H1 (cell line): ENCODE data around the gene A3GALT2. TPM values are rescaled to one million over a fixed set of nuclear protein-coding genes. Genes with fewer than 3 reads are reported as not detected.
A peak's percentile ranks its signal among the peaks of the same experiment; 100 is the strongest.

ENCODE experiments used
- CTCF ChIA-PET: fragments of 300-600 bp; sonication (Branson Sonifier 250); formaldehyde crosslinking; loops from one replicate; lab custom pipeline; 2021; ENCODE audit not compliant: partially characterized antibody; lab: Charles Lee
- POLR2A ChIA-PET: fragments of 300-600 bp; sonication (Branson Sonifier 250); formaldehyde crosslinking; loops from one replicate; lab custom pipeline; 2021; ENCODE audit warnings: inconsistent platforms; ENCODE audit not compliant: partially characterized antibody; lab: Charles Lee
- DNase-seq, 2 experiments: peaks; one replicate each; pipeline versions ENCODE4 v3.0.0 to v3.0.0-alpha.2; 2010 to 2022; ENCODE audit warnings: low spot score in 2 of 2, low read depth in 1 of 2, mixed read lengths in 1 of 2
- FAIRE-seq: peaks from 2 replicates; lab custom pipeline; 2011; peaks lifted over from hg19 to GRCh38; lab: Jason Lieb, UNC
- H2AFZ ChIP-seq: 2 replicates; pipeline ENCODE4 v1.8.1; 2012; ENCODE audit warnings: low read length, inconsistent platforms
- H2AK5ac ChIP-seq: 2 replicates; pipeline ENCODE4 v1.6.1; 2013; ENCODE audit warnings: low read depth, low read length
- H2BK120ac ChIP-seq: replicated peaks from 2 replicates; pipeline ENCODE3; 2013; ENCODE audit warnings: low read depth, low read length, inconsistent platforms
- H2BK12ac ChIP-seq: 2 replicates; pipeline ENCODE4 v1.6.1; 2013; ENCODE audit warnings: low read depth, low read length
- H2BK15ac ChIP-seq: 2 replicates; pipeline ENCODE4 v1.6.1; 2013; ENCODE audit warnings: low read length
- H2BK20ac ChIP-seq: 2 replicates; pipeline ENCODE4 v1.6.1; 2013; ENCODE audit warnings: low read length
- H2BK5ac ChIP-seq: 2 replicates; pipeline ENCODE4 v1.6.1; 2013; ENCODE audit warnings: low read depth, low read length
- H3K14ac ChIP-seq: 2 replicates; pipeline ENCODE4 v1.6.1; 2013; ENCODE audit warnings: inconsistent platforms; ENCODE audit not compliant: insufficient read length
- H3K18ac ChIP-seq: 2 replicates; pipeline ENCODE4 v1.6.1; 2013; ENCODE audit warnings: low read length; ENCODE audit errors: extremely low read depth
- H3K23ac ChIP-seq: 2 replicates; pipeline ENCODE4 v1.6.1; 2013; ENCODE audit warnings: inconsistent platforms; ENCODE audit not compliant: insufficient read length
- H3K23me2 ChIP-seq: 2 replicates; pipeline ENCODE4 v1.6.1; 2013; ENCODE audit warnings: low read depth, low read length
- H3K27ac ChIP-seq: 2 replicates; pipeline ENCODE4 v1.6.1; 2011; ENCODE audit warnings: low read depth, low read length, inconsistent platforms
- H3K27me3 ChIP-seq, 4 experiments: replicated peaks in 1 of 4; 1 replicate in 1 of 4; 2 replicates in 3 of 4; pipeline versions ENCODE4 v1.6.1 to v1.8.1; 2011 to 2013; ENCODE audit warnings: low read length in 3 of 4, mild to moderate bottlenecking in 3 of 4, inconsistent platforms in 2 of 4, mixed read lengths in 2 of 4, moderate library complexity in 1 of 4; ENCODE audit not compliant: control insufficient read depth in 3 of 4, insufficient read depth in 3 of 4; ENCODE audit errors: extremely low read depth in 1 of 4
- H3K36me3 ChIP-seq, 4 experiments: 2 replicates each; pipeline versions ENCODE4 v1.6.1 to v1.8.1; 2011 to 2013; ENCODE audit warnings: mild to moderate bottlenecking in 4 of 4, low read length in 3 of 4, moderate library complexity in 2 of 4, control low read depth in 1 of 4, inconsistent platforms in 1 of 4; ENCODE audit not compliant: insufficient read depth in 4 of 4, control insufficient read depth in 2 of 4
- H3K4ac ChIP-seq: replicated peaks from 2 replicates; pipeline ENCODE3; 2013; ENCODE audit warnings: low read length, low read depth, mixed read lengths, inconsistent platforms; ENCODE audit not compliant: insufficient read length
- H3K4me1 ChIP-seq, 4 experiments: replicated peaks in 1 of 4; 1 replicate in 1 of 4; 2 replicates in 3 of 4; pipeline versions ENCODE4 v1.6.1 to v1.8.1; 2011 to 2013; ENCODE audit warnings: low read length in 3 of 4, inconsistent platforms in 2 of 4, mixed read lengths in 1 of 4; ENCODE audit not compliant: insufficient read depth in 4 of 4, control insufficient read depth in 3 of 4
- H3K4me2 ChIP-seq, 2 experiments: 2 replicates each; pipeline versions ENCODE4 v1.6.1 to v1.8.1; 2011 to 2013; ENCODE audit warnings: low read depth in 2 of 2, low read length in 2 of 2, control low read depth in 1 of 2, inconsistent platforms in 1 of 2, mild to moderate bottlenecking in 1 of 2; ENCODE audit not compliant: insufficient read depth in 1 of 2
- H3K4me3 ChIP-seq, 4 experiments: fragments of 200-600, 300-600 bp in 1 of 4; sonication (generic), shearing (Covaris generic), sonication (Bioruptor Twin) in 1 of 4; 2 replicates each; pipeline versions ENCODE4 v1.5.1 to v1.8.1; 2011 to 2016; ENCODE audit warnings: low read length in 4 of 4, low read depth in 3 of 4, control low read depth in 2 of 4, inconsistent platforms in 2 of 4, mild to moderate bottlenecking in 2 of 4, mixed read lengths in 1 of 4, moderate library complexity in 1 of 4; ENCODE audit not compliant: insufficient read depth in 2 of 4; ENCODE audit errors: extremely low read depth in 1 of 4
- H3K56ac ChIP-seq: replicated peaks from 2 replicates; pipeline ENCODE3; 2013; ENCODE audit warnings: low read depth, mild to moderate bottlenecking, mixed read lengths, low read length, inconsistent platforms; ENCODE audit not compliant: insufficient read length
- H3K79me1 ChIP-seq: 2 replicates; pipeline ENCODE4 v1.6.1; 2013; ENCODE audit warnings: low read depth, low read length, control low read depth
- H3K79me2 ChIP-seq, 2 experiments: 2 replicates each; pipeline versions ENCODE4 v1.6.1 to v1.8.1; 2012 to 2013; ENCODE audit warnings: low read length in 2 of 2, mild to moderate bottlenecking in 2 of 2, inconsistent platforms in 1 of 2; ENCODE audit not compliant: insufficient read depth in 2 of 2, control insufficient read depth in 1 of 2
- H3K9ac ChIP-seq, 4 experiments: replicated peaks in 1 of 4; 1 replicate in 1 of 4; 2 replicates in 3 of 4; pipeline versions ENCODE4 v1.6.1 to v1.8.1; 2011 to 2013; ENCODE audit warnings: low read depth in 3 of 4, low read length in 3 of 4, control low read depth in 2 of 4, mild to moderate bottlenecking in 2 of 4, moderate library complexity in 2 of 4, inconsistent platforms in 1 of 4; ENCODE audit errors: extremely low read depth in 1 of 4
- H3K9me3 ChIP-seq, 2 experiments: 2 replicates each; pipeline versions ENCODE4 v1.6.1 to v1.8.1; 2012 to 2013; ENCODE audit warnings: mild to moderate bottlenecking in 2 of 2, moderate library complexity in 2 of 2, control low read depth in 1 of 2, inconsistent platforms in 1 of 2, low read depth in 1 of 2, low read length in 1 of 2, mixed read lengths in 1 of 2; ENCODE audit not compliant: insufficient read depth in 2 of 2
- H4K20me1 ChIP-seq, 2 experiments: replicated peaks in 1 of 2; 2 replicates each; pipeline versions ENCODE3 to v1.8.1; 2011 to 2013; ENCODE audit warnings: inconsistent platforms in 2 of 2, low read length in 2 of 2, mild to moderate bottlenecking in 1 of 2; ENCODE audit not compliant: insufficient read depth in 2 of 2, control insufficient read depth in 1 of 2
- H4K5ac ChIP-seq: 2 replicates; pipeline ENCODE4 v1.6.1; 2013; ENCODE audit warnings: low read length, low read depth, mixed read lengths, inconsistent platforms; ENCODE audit not compliant: insufficient read length
- H4K8ac ChIP-seq: 2 replicates; pipeline ENCODE4 v1.8.0; 2013; ENCODE audit warnings: mild to moderate bottlenecking, moderate library complexity, low read length, inconsistent platforms; ENCODE audit not compliant: insufficient read depth; ENCODE audit errors: extremely low read depth
- H4K91ac ChIP-seq: replicated peaks from 2 replicates; pipeline ENCODE3; 2013; ENCODE audit warnings: low read length, mixed read lengths, inconsistent platforms; ENCODE audit not compliant: insufficient read length
- CBX8 ChIP-seq: fragments of 300-800, 300-1000 bp; sonication (generic); IDR thresholded peaks from 2 replicates; pipeline ENCODE4 v1.7.1; 2016; ENCODE audit warnings: low read depth, low read length, borderline replicate concordance
- JUND ChIP-seq: IDR thresholded peaks from 2 replicates; pipeline ENCODE4 v1.6.1; 2011; ENCODE audit warnings: mild to moderate bottlenecking, improper control_type of control experiment, low read length
- KDM1A ChIP-seq: fragments of 200-600, 300-600 bp; sonication (generic); IDR thresholded peaks from 2 replicates; pipeline ENCODE4 v1.7.1; 2016; ENCODE audit warnings: mild to moderate bottlenecking, low read length, borderline replicate concordance
- NRF1 ChIP-seq: IDR thresholded peaks from 2 replicates; pipeline ENCODE4 v1.6.1; 2011; ENCODE audit warnings: mild to moderate bottlenecking, low read depth, low read length, improper control_type of control experiment
- POU5F1 ChIP-seq: IDR thresholded peaks from 2 replicates; pipeline ENCODE4 v1.6.1; 2011; ENCODE audit warnings: low read depth, mild to moderate bottlenecking, low read length, moderate library complexity
- SAP30 ChIP-seq: fragments of 300-600 bp; sonication (generic); IDR thresholded peaks from 2 replicates; pipeline ENCODE4 v1.7.1; 2012; ENCODE audit warnings: low read length, moderate library complexity, mild to moderate bottlenecking, inconsistent platforms; ENCODE audit not compliant: insufficient read depth, insufficient replicate concordance
- YY1 ChIP-seq: IDR thresholded peaks from 2 replicates; pipeline ENCODE4 v1.6.1; 2011; ENCODE audit warnings: low read depth, mild to moderate bottlenecking, low read length
- WGBS, 2 experiments: shearing (Covaris generic) in 1 of 2; methylation state at CpG; one replicate each; pipeline versions ENCODE4 v1.1.6 to v1.1.7; 2013 to 2015; ENCODE audit warnings: low lambda C conversion rate in 2 of 2, mixed read lengths in 2 of 2, inconsistent platforms in 1 of 2, low coverage in 1 of 2, missing lambda C conversion rate in 1 of 2; ENCODE audit not compliant: insufficient replicate concordance in 2 of 2, insufficient coverage in 1 of 2, insufficient read length in 1 of 2; ENCODE audit errors: extremely low coverage in 1 of 2, missing lambda C conversion rate in 1 of 2; 5-methylcytosine and 5-hydroxymethylcytosine counted together
- polyA plus RNA-seq, 7 experiments: library from polyadenylated mRNA; depleted of rRNA in 3 of 7; stranded (reverse) in 5 of 7; unstranded in 2 of 7; fragments of >200 nt in 5 of 7; fragments of 200-250 nt in 2 of 7; gene quantifications; 1 replicate in 5 of 7; 2 replicates in 1 of 7; 4 replicates in 1 of 7; pipeline versions ENCODE4 v1.2.1 to v1.2.3, GENCODE V29; 2011 to 2013; ENCODE audit warnings: missing spikeins in 2 of 7, mixed read lengths in 2 of 7
- total RNA-seq: library from RNA; stranded (reverse); fragmentation: NEBNext Ultra II Directional; extraction: Animal tissue kit (Norgen Biotek cat#: 25700); gene quantifications from 2 replicates; pipeline ENCODE4 v1.2.1, GENCODE V29; 2021
- TF ChIP-seq, protein P1 (sequence below): IDR thresholded peaks from 2 replicates; pipeline ENCODE4 v1.6.1; 2011; ENCODE audit warnings: low read depth, mild to moderate bottlenecking, low read length; ENCODE audit not compliant: insufficient read depth
- TF ChIP-seq, protein P2 (sequence below): IDR thresholded peaks from 2 replicates; pipeline ENCODE4 v1.6.1; 2012; ENCODE audit warnings: low read length, inconsistent platforms

Gene A3GALT2
- total and polyA plus RNA-seq, 2 of the 8 experiments (the other 6 are each of a cell fraction or from before 2014, with no cell fraction given) = not detected

GRCh38 chr1:33368431-33368830 lies 47.5 kb upstream of the A3GALT2 start:
- no peaks in the 10 kb centered on the region; a peak in 2 of 7 replicates for H3K27me3 ChIP-seq
- H4K91ac ChIP-seq = no peak overlapping the region
- no peak overlapping the region for H4K5ac ChIP-seq
- FAIRE-seq = no peak
- no peak overlapping the region for H2AFZ ChIP-seq
- peak overlapping the region; percentile 10; the same call in 1 of the 2 replicates for H2BK5ac ChIP-seq
- H3K4me1 ChIP-seq = peaks cover 8 to 26% (median 13%) of the 10 kb centered on the region in 4 experiments
- no peak overlapping the region for H2BK12ac ChIP-seq
- H3K23ac ChIP-seq = no peak overlapping the region
- H2BK15ac ChIP-seq = no peak overlapping the region
- H3K56ac ChIP-seq = no peak overlapping the region
- H3K4me2 ChIP-seq = no peak overlapping the region
- WGBS, 2 experiments = 88% methylated on average over 12 of the region's 15 CpGs; no CpG with 5 or more reads in 1 of the 2 experiments
- H3K36me3 ChIP-seq = no peaks in the 10 kb centered on the region
- H4K8ac ChIP-seq = no peak overlapping the region; the same call in 1 of the 2 replicates
- TF ChIP-seq NRF1 = no peak
- no peak for TF ChIP-seq KDM1A
- TF ChIP-seq, protein P1, sequence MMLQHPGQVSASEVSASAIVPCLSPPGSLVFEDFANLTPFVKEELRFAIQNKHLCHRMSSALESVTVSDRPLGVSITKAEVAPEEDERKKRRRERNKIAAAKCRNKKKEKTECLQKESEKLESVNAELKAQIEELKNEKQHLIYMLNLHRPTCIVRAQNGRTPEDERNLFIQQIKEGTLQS = no peak
- TF ChIP-seq SAP30 = no peak
- no peak for TF ChIP-seq CBX8
- no peak for TF ChIP-seq POU5F1
- no peak for TF ChIP-seq YY1
- TF ChIP-seq JUND = no peak
- TF ChIP-seq, protein P2, sequence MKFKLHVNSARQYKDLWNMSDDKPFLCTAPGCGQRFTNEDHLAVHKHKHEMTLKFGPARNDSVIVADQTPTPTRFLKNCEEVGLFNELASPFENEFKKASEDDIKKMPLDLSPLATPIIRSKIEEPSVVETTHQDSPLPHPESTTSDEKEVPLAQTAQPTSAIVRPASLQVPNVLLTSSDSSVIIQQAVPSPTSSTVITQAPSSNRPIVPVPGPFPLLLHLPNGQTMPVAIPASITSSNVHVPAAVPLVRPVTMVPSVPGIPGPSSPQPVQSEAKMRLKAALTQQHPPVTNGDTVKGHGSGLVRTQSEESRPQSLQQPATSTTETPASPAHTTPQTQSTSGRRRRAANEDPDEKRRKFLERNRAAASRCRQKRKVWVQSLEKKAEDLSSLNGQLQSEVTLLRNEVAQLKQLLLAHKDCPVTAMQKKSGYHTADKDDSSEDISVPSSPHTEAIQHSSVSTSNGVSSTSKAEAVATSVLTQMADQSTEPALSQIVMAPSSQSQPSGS = no peak
- ChIA-PET POLR2A (no interaction called here), CTCF (interaction anchor here (0.6 to 10.1 kb wide), 30 partner anchors 8 to 276 kb away, joined by 3 to 180 read pairs (median 4); partner anchors contain the start of genes A3GALT2 and ZSCAN20)
- no peak overlapping the region for H3K14ac ChIP-seq
- H3K4me3 ChIP-seq = no peak overlapping the region
- H3K18ac ChIP-seq = no peak overlapping the region
- DNase-seq = no peak
- no peak overlapping the region for H2BK120ac ChIP-seq
- H3K4ac ChIP-seq = no peak overlapping the region
- H3K79me1 ChIP-seq = no peaks in the 10 kb centered on the region
- H2AK5ac ChIP-seq = no peak overlapping the region
- no peaks in the 10 kb centered on the region for H3K79me2 ChIP-seq
- no peak overlapping the region for H2BK20ac ChIP-seq
- peaks cover 2% of the 10 kb centered on the region; the same call in 1 of the 2 replicates for H3K23me2 ChIP-seq
- H3K9me3 ChIP-seq = no peaks in the 10 kb centered on the region
- H4K20me1 ChIP-seq = no peaks in the 10 kb centered on the region
- H3K9ac ChIP-seq = no peak overlapping the region
- no peak overlapping the region for H3K27ac ChIP-seq
